GM12878 (cell line): ENCODE data around the gene LILRB5. TPM values are rescaled to one million over a fixed set of nuclear protein-coding genes. Genes with fewer than 3 reads are reported as not detected.

ENCODE experiments used
- BCL11A ChIP-seq: IDR thresholded peaks from 2 replicates; pipeline ENCODE4 v1.6.1; 2011; ENCODE audit warnings: low read depth, low read length
- IKZF1 ChIP-seq: fragments of 450-650 bp; conservative IDR thresholded peaks from 2 replicates; pipeline ENCODE4 v1.6.1; 2017; ENCODE audit warnings: antibody characterized with exemption, mild to moderate bottlenecking
- NR2C1 ChIP-seq: fragments of 450-650 bp; IDR thresholded peaks from 2 replicates; pipeline ENCODE4 v1.6.1; 2017; ENCODE audit warnings: antibody characterized with exemption, mild to moderate bottlenecking, moderate library complexity
- NRF1 ChIP-seq: conservative IDR thresholded peaks from 2 replicates; pipeline ENCODE4 v1.6.1; 2011; ENCODE audit warnings: mild to moderate bottlenecking, low read depth, low read length, improper control_type of control experiment
- POLR2AphosphoS2 ChIP-seq: IDR thresholded peaks from 2 replicates; pipeline ENCODE4 v1.6.1; 2011; ENCODE audit warnings: low read depth, mild to moderate bottlenecking, low read length, improper control_type of control experiment, moderate library complexity
- POU2F2 ChIP-seq: IDR thresholded peaks from 3 replicates; pipeline ENCODE4 v1.6.1; 2011; ENCODE audit warnings: low read depth, mild to moderate bottlenecking, low read length, borderline replicate concordance
- RAD21 ChIP-seq: IDR thresholded peaks from 2 replicates; pipeline ENCODE4 v1.6.1; 2011; ENCODE audit warnings: mild to moderate bottlenecking, low read depth, low read length, moderate library complexity; ENCODE audit not compliant: insufficient read depth
- SMARCA5 ChIP-seq: fragments of 450-650 bp; IDR thresholded peaks from 2 replicates; pipeline ENCODE4 v1.6.1; 2017; ENCODE audit warnings: mild to moderate bottlenecking
- ZBED1 ChIP-seq: IDR thresholded peaks from 2 replicates; pipeline ENCODE4 v1.6.1; 2016; ENCODE audit warnings: borderline replicate concordance
- ZNF207 ChIP-seq: fragments of 450-650 bp; IDR thresholded peaks from 2 replicates; pipeline ENCODE4 v1.6.1; 2014; ENCODE audit warnings: antibody characterized with exemption, mild to moderate bottlenecking, borderline replicate concordance
- polyA plus RNA-seq, 11 experiments: library from polyadenylated mRNA; depleted of rRNA in 4 of 11; unstranded in 6 of 11; stranded (reverse) in 5 of 11; fragments of >200 nt; fragmentation: Nextera tagmentation in 4 of 11; fragmentation: Illumina TruSeq in 1 of 11; extraction: Ambion mirVana in 4 of 11; extraction: Trizol in 1 of 11; gene quantifications; 1 replicate in 1 of 11; 2 replicates in 10 of 11; pipeline versions ENCODE4 v1.2.1 to v1.2.3, GENCODE V29; 2011 to 2016; ENCODE audit warnings: inconsistent platforms in 2 of 11, missing spikeins in 2 of 11, low read depth in 1 of 11
- total RNA-seq, 4 experiments: library from RNA; depleted of rRNA in 3 of 4; stranded (reverse); fragments of >200 nt in 3 of 4; fragmentation: Illumina TruSeq in 1 of 4; extraction: Trizol in 1 of 4; gene quantifications; 2 replicates each; pipeline versions ENCODE4 v1.2.1 to v1.2.3, GENCODE V29; 2013 to 2021
- TF ChIP-seq, protein P1 (sequence below): fragments of 450-650 bp; IDR thresholded peaks from 2 replicates; pipeline ENCODE4 v1.6.1; 2017; ENCODE audit warnings: mild to moderate bottlenecking
- TF ChIP-seq, protein P2 (sequence below): fragments of 450-650 bp; formaldehyde crosslinking; IDR thresholded peaks from 2 replicates; pipeline ENCODE4 v1.4.0; 2020; ENCODE audit warnings: mild to moderate bottlenecking, moderate library complexity
- TF ChIP-seq, protein P3 (sequence below): IDR thresholded peaks from 2 replicates; pipeline ENCODE4 v1.6.1; 2011; ENCODE audit warnings: mild to moderate bottlenecking, low read depth, low read length, moderate library complexity; ENCODE audit not compliant: insufficient replicate concordance
- TF ChIP-seq, protein P4 (sequence below): fragments of 450-650 bp; IDR thresholded peaks from 2 replicates; pipeline ENCODE4 v1.6.1; 2017; ENCODE audit warnings: mild to moderate bottlenecking, moderate library complexity

The LILRB5 gene
- total and polyA plus RNA-seq, 10 of the 15 experiments (the other 5 are each of a cell fraction or from before 2014, with no cell fraction given): 0.01 to 0.13 TPM; not detected in 8

DNA sequence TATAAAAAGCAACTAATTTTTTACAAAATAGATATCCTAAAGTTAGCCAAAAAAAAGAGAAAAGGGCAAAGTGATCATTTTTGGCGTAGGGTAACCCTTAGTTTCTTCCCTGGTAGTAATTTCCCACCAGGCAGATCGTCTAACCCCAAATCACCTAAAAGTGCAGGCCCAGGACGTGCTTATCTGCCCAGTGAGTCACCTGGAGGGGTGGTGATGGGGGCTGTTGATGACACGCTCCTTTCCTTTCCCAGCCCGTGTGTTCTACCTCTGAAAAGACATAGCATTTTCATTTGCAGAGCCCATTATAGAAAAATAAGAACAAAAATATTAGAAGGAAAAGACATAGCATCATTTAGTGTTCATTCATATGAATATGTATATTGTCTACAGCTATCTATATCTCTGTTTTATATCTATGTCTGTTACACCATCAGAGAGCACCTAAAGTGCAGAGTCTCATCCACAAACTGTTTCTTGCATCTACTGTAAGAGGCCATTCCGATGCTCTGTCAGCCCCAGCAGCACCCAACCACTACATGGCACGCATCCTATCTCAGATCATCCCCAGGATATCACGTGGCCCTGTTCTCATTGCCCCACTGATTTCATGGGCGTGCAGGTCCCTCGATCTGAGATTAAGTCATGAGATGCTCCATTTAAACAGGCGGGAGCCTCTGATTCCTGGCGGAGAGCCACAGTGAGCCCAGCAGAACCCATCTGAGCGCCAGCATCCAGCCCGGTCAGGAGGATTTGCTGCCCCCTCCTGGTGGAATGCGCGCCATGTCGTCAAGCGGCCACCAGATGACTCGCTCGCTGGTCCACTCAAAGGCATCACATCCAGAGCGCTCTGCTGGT is 25.8 kb downstream of the LILRB5 start (continued):
- TF ChIP-seq, protein P1, sequence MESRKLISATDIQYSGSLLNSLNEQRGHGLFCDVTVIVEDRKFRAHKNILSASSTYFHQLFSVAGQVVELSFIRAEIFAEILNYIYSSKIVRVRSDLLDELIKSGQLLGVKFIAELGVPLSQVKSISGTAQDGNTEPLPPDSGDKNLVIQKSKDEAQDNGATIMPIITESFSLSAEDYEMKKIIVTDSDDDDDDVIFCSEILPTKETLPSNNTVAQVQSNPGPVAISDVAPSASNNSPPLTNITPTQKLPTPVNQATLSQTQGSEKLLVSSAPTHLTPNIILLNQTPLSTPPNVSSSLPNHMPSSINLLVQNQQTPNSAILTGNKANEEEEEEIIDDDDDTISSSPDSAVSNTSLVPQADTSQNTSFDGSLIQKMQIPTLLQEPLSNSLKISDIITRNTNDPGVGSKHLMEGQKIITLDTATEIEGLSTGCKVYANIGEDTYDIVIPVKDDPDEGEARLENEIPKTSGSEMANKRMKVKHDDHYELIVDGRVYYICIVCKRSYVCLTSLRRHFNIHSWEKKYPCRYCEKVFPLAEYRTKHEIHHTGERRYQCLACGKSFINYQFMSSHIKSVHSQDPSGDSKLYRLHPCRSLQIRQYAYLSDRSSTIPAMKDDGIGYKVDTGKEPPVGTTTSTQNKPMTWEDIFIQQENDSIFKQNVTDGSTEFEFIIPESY: peak; percentile 78; the same call in 1 of the 2 replicates
- TF ChIP-seq RAD21: peak; percentile 91
- TF ChIP-seq NRF1: no peak
- TF ChIP-seq ZNF207: no peak
- no peak for TF ChIP-seq POLR2AphosphoS2
- peak; percentile 78; the same call in 1 of the 2 replicates for TF ChIP-seq SMARCA5
- no peak for TF ChIP-seq BCL11A
- TF ChIP-seq NR2C1: no peak
- TF ChIP-seq IKZF1: no peak
- TF ChIP-seq ZBED1: no peak
- TF ChIP-seq, protein P2, sequence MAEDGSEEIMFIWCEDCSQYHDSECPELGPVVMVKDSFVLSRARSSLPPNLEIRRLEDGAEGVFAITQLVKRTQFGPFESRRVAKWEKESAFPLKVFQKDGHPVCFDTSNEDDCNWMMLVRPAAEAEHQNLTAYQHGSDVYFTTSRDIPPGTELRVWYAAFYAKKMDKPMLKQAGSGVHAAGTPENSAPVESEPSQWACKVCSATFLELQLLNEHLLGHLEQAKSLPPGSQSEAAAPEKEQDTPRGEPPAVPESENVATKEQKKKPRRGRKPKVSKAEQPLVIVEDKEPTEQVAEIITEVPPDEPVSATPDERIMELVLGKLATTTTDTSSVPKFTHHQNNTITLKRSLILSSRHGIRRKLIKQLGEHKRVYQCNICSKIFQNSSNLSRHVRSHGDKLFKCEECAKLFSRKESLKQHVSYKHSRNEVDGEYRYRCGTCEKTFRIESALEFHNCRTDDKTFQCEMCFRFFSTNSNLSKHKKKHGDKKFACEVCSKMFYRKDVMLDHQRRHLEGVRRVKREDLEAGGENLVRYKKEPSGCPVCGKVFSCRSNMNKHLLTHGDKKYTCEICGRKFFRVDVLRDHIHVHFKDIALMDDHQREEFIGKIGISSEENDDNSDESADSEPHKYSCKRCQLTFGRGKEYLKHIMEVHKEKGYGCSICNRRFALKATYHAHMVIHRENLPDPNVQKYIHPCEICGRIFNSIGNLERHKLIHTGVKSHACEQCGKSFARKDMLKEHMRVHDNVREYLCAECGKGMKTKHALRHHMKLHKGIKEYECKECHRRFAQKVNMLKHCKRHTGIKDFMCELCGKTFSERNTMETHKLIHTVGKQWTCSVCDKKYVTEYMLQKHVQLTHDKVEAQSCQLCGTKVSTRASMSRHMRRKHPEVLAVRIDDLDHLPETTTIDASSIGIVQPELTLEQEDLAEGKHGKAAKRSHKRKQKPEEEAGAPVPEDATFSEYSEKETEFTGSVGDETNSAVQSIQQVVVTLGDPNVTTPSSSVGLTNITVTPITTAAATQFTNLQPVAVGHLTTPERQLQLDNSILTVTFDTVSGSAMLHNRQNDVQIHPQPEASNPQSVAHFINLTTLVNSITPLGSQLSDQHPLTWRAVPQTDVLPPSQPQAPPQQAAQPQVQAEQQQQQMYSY (CRISPR knock-in tag): no peak
- TF ChIP-seq POU2F2: peak; percentile 50; the same call in 1 of the 3 replicates
- TF ChIP-seq, protein P3, sequence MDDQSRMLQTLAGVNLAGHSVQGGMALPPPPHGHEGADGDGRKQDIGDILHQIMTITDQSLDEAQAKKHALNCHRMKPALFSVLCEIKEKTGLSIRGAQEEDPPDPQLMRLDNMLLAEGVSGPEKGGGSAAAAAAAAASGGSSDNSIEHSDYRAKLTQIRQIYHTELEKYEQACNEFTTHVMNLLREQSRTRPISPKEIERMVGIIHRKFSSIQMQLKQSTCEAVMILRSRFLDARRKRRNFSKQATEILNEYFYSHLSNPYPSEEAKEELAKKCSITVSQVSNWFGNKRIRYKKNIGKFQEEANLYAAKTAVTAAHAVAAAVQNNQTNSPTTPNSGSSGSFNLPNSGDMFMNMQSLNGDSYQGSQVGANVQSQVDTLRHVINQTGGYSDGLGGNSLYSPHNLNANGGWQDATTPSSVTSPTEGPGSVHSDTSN: no peak
- TF ChIP-seq, protein P4, sequence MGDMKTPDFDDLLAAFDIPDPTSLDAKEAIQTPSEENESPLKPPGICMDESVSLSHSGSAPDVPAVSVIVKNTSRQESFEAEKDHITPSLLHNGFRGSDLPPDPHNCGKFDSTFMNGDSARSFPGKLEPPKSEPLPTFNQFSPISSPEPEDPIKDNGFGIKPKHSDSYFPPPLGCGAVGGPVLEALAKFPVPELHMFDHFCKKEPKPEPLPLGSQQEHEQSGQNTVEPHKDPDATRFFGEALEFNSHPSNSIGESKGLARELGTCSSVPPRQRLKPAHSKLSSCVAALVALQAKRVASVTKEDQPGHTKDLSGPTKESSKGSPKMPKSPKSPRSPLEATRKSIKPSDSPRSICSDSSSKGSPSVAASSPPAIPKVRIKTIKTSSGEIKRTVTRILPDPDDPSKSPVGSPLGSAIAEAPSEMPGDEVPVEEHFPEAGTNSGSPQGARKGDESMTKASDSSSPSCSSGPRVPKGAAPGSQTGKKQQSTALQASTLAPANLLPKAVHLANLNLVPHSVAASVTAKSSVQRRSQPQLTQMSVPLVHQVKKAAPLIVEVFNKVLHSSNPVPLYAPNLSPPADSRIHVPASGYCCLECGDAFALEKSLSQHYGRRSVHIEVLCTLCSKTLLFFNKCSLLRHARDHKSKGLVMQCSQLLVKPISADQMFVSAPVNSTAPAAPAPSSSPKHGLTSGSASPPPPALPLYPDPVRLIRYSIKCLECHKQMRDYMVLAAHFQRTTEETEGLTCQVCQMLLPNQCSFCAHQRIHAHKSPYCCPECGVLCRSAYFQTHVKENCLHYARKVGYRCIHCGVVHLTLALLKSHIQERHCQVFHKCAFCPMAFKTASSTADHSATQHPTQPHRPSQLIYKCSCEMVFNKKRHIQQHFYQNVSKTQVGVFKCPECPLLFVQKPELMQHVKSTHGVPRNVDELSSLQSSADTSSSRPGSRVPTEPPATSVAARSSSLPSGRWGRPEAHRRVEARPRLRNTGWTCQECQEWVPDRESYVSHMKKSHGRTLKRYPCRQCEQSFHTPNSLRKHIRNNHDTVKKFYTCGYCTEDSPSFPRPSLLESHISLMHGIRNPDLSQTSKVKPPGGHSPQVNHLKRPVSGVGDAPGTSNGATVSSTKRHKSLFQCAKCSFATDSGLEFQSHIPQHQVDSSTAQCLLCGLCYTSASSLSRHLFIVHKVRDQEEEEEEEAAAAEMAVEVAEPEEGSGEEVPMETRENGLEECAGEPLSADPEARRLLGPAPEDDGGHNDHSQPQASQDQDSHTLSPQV: 0 out of 2 replicates have a peak, but pooled peaks have one; percentile 47
